LNCAP (cell line): ENCODE results near the gene PYY.

Source experiments
- CTCF ChIP-seq: fragments of 450-650 bp; IDR thresholded peaks from 2 replicates; pipeline ENCODE4 v1.5.1; 2017; ENCODE audit warnings: mild to moderate bottlenecking

Gene PYY

GRCh38 chr17:43946781-43947180 lies 7.0 kb downstream of the PYY start:
- no peak for TF ChIP-seq CTCF

- no peak for TF ChIP-seq CTCF
These were observed 8.5 kb downstream of the PYY start for GRCh38 chr17:43945074-43945829.

- no peak for TF ChIP-seq CTCF
These were observed 11.6 kb downstream of the PYY start, which contains the start of gene PPY for GRCh38 chr17:43942051-43942685. PPY (minus strand) TSS chr17:43942476; CDS start chr17:43941654, 822 bp downstream.

- TF ChIP-seq CTCF, result no peak
These were observed 13.1 kb downstream of the PYY start for GRCh38 chr17:43940630-43941029.

GRCh38 chr17:43939886-43940285 lies 13.9 kb downstream of the PYY start:
- no peak for TF ChIP-seq CTCF

GRCh38 chr17:43938838-43939182 lies 14.9 kb downstream of the PYY start:
- no peak for TF ChIP-seq CTCF

GRCh38 chr17:43936434-43936833 lies 17.3 kb downstream of the PYY start:
- TF ChIP-seq CTCF, result no peak
